ENCODE results near the gene CFAP53. TPM values are rescaled to one million over a fixed set of nuclear protein-coding genes. Genes with fewer than 3 reads are reported as not detected.
"Not testable (repeated sequence)": the region's sequence is repeated elsewhere in the genome, so short reads cannot be mapped to it uniquely, and the experiment has no call there.

The CFAP53 gene
- total RNA-seq, 4 donors from 2014 or later, result 0.40 TPM; not detected in 3

GRCh38 chr18:50312296-50313030 lies 46.2 kb upstream of the CFAP53 start:
- intact Hi-C loops (cut with DNase I), result no loop called here
- Histone ChIP-seq H3K36me3 (no peaks in the 10 kb centered on the region), H3K27ac (replicated peaks in 1 of 4) (no peak overlapping the region), H3K4me1 (peaks cover 0 to 11% (median 8%) of the 10 kb centered on the region in 4 donors), H3K4me3 (no peak overlapping the region), H3K9me3 (no peaks in the 10 kb centered on the region), H3K27me3 (peaks cover 0 to 17% (median 0%) of the 10 kb centered on the region in 4 donors)
- TF ChIP-seq POLR2A (IDR thresholded peaks at IDR 0.05; ENCODE audit: low read depth) (no peak), EP300 (IDR thresholded peaks at IDR 0.05) (no peak), POLR2AphosphoS5 (IDR thresholded peaks at IDR 0.05) (no peak), CTCF (IDR thresholded peaks at IDR 0.05) (no peak)
- WGBS, result 80% methylated on average over 7 of the region's 7 CpGs
- no peak for DNase-seq (ENCODE audit: extremely low spot score)

GRCh38 chr18:50311650-50312049 lies 45.4 kb upstream of the CFAP53 start:
- no peak for DNase-seq (ENCODE audit: extremely low spot score)
- no peak for TF ChIP-seq POLR2A (IDR thresholded peaks at IDR 0.05; ENCODE audit: low read depth)
- TF ChIP-seq POLR2AphosphoS5 (IDR thresholded peaks at IDR 0.05), result no peak
- no peak for TF ChIP-seq CTCF (IDR thresholded peaks at IDR 0.05)
- peaks cover 0 to 15% (median 0%) of the 10 kb centered on the region in 4 donors for H3K27me3 ChIP-seq
- peaks cover 5 to 16% (median 14%) of the 10 kb centered on the region in 4 donors for H3K4me1 ChIP-seq
- intact Hi-C loops (cut with DNase I), result no loop called here
- H3K9me3 ChIP-seq, result no peaks in the 10 kb centered on the region
- WGBS, result 83% methylated on average over 3 of the region's 3 CpGs
- no peak overlapping the region for H3K4me3 ChIP-seq
- H3K36me3 ChIP-seq, result no peaks in the 10 kb centered on the region
- no peak overlapping the region for H3K27ac ChIP-seq (replicated peaks in 1 of 4)

- 78% methylated on average over 10 of the region's 10 CpGs for WGBS
These were observed 43.8 kb upstream of the CFAP53 start for GRCh38 chr18:50310080-50310479.

GRCh38 chr18:50308851-50309250 lies 42.6 kb upstream of the CFAP53 start:
- not testable (repeated sequence) for H3K36me3 ChIP-seq; H3K27ac ChIP-seq (replicated peaks in 1 of 4); H3K4me3 ChIP-seq; H3K27me3 ChIP-seq; H3K9me3 ChIP-seq; DNase-seq (ENCODE audit: extremely low spot score)
- H3K4me1 ChIP-seq, result peaks cover 5 to 16% (median 14%) of the 10 kb centered on the region in 4 donors
- WGBS, result 84% methylated on average over 5 of the region's 5 CpGs
- intact Hi-C loops (cut with DNase I), result loop anchor here (10.0 kb wide), 1 partner anchor 46 kb away; no protein-coding TSS in a partner anchor

More at GRCh38 chr18:50310080-50310479, 43.8 kb upstream of the CFAP53 start:
- H3K4me3 ChIP-seq, result no peak overlapping the region
- no peaks in the 10 kb centered on the region for H3K27me3 ChIP-seq
- H3K36me3 ChIP-seq, result no peaks in the 10 kb centered on the region
- H3K4me1 ChIP-seq, result peaks cover 5 to 16% (median 14%) of the 10 kb centered on the region in 4 donors
- DNase-seq (ENCODE audit: extremely low spot score), result no peak
- peaks cover 0 to 1% (median 0%) of the 10 kb centered on the region in 4 donors for H3K9me3 ChIP-seq
- intact Hi-C loops (cut with DNase I), result no loop called here
- H3K27ac ChIP-seq (replicated peaks in 1 of 4), result no peak overlapping the region
- TF ChIP-seq POLR2AphosphoS5 (IDR thresholded peaks at IDR 0.05) (no peak), POLR2A (IDR thresholded peaks at IDR 0.05; ENCODE audit: low read depth) (no peak), CTCF (IDR thresholded peaks at IDR 0.05) (no peak), EP300 (IDR thresholded peaks at IDR 0.05) (no peak)

GRCh38 chr18:50307738-50308470 lies 41.6 kb upstream of the CFAP53 start:
- DNase-seq (ENCODE audit: extremely low spot score), result no peak
- H3K27me3 ChIP-seq, result peaks cover 0 to 17% (median 0%) of the 10 kb centered on the region in 4 donors
- H3K4me1 ChIP-seq, result peaks cover 5 to 16% (median 14%) of the 10 kb centered on the region in 4 donors
- peaks cover 0 to 9% (median 0%) of the 10 kb centered on the region in 4 donors for H3K9me3 ChIP-seq
- no peaks in the 10 kb centered on the region for H3K36me3 ChIP-seq
- 7% methylated on average over 21 of the region's 26 CpGs for whole genome bisulfite sequencing
- peak overlapping the region in 1 of 4 donors; percentile 43 for H3K27ac ChIP-seq (replicated peaks in 1 of 4)
- intact Hi-C loops (cut with DNase I), result loop anchor here (10.0 kb wide), 1 partner anchor 47 kb away; no protein-coding TSS in a partner anchor
- H3K4me3 ChIP-seq, result peak overlapping the region; percentile 51 to 61 (median 53)
- TF ChIP-seq POLR2AphosphoS5 (IDR thresholded peaks at IDR 0.05) (peak; percentile 60 to 69), CTCF (IDR thresholded peaks at IDR 0.05) (no peak)
